ENCODE measurements around the gene PARP8. TPM values are rescaled to one million over a fixed set of nuclear protein-coding genes. Genes with fewer than 3 reads are reported as not detected.

Gene PARP8
- total RNA-seq, 2 experiments from 2014 or later, result 181 to 200 TPM

- peaks cover 3% of the 10 kb centered on the region for H3K9me3 Mint-ChIP-seq
- peaks cover 93% of the 10 kb centered on the region for H3K36me3 Mint-ChIP-seq (ENCODE audit: low read depth)
- intact Hi-C loops (cut with DNase I, micrococcal nuclease), result no loop called here
- no peak for DNase-seq
- TF ChIP-seq CTCF (IDR thresholded peaks at IDR 0.05), result no peak
- peaks cover 3% of the 10 kb centered on the region in 2 experiments for H3K9me3 ChIP-seq (ENCODE audit: control insufficient read depth in 1 of 2, insufficient read depth in 1 of 2, low read length in 2 of 2)
- no peak for ATAC-seq (ENCODE audit: poor library complexity)
- H3K36me3 ChIP-seq (ENCODE audit: insufficient read depth, low read length), result peaks cover 77% of the 10 kb centered on the region
- H3K4me3 ChIP-seq (ENCODE audit: low read length), result no peak overlapping the region
- ChIA-PET POLR2A (no interaction called here), CTCF (no interaction called here)
- no peak overlapping the region for H3K27ac Mint-ChIP-seq
- no peaks in the 10 kb centered on the region for H3K27me3 Mint-ChIP-seq
- H3K27me3 ChIP-seq (ENCODE audit: control insufficient read depth in 1 of 2, insufficient read depth in 2 of 2, low read length in 2 of 2), result no peaks in the 10 kb centered on the region
- no peak overlapping the region for H3K4me3 Mint-ChIP-seq
- H3K27ac ChIP-seq (ENCODE audit: low read depth in 1 of 2, low read length in 2 of 2), result no peak overlapping the region
- H3K4me1 ChIP-seq (ENCODE audit: insufficient read depth, low read length), result no peaks in the 10 kb centered on the region
- peaks cover 3% of the 10 kb centered on the region for H3K4me1 Mint-ChIP-seq (ENCODE audit: low read depth)
Measured at GRCh38 chr5:50798002-50798401, 131.6 kb downstream of the PARP8 start.

DNA sequence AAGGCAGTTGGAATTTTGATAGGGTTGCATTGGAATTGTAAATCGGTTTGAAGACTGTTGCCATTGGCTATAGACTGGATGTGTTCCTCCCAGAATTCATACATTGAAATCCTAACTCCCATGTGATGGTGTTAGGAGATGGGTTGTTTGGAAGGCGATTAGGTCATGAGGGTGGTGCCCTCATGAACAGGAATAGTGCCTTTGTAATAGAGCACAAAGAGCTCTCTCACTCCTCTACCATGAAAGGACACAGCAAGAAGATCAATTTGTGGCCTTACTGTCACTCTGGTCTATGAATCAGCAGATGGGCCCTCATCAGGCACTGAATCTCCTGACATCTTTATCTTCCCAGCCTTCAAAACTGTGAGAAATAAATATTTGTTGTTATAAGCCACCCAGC lies 133.2 kb downstream of the PARP8 start:
- H3K27me3 Mint-ChIP-seq, result no peaks in the 10 kb centered on the region
- H3K4me3 Mint-ChIP-seq, result no peak overlapping the region
- TF ChIP-seq CTCF (IDR thresholded peaks at IDR 0.05), result no peak
- Histone ChIP-seq H3K27ac (ENCODE audit: low read depth in 1 of 2, low read length in 2 of 2) (no peak overlapping the region), H3K27me3 (ENCODE audit: control insufficient read depth in 1 of 2, insufficient read depth in 2 of 2, low read length in 2 of 2) (no peaks in the 10 kb centered on the region), H3K36me3 (ENCODE audit: insufficient read depth, low read length) (peaks cover 78% of the 10 kb centered on the region), H3K9me3 (ENCODE audit: control insufficient read depth in 1 of 2, insufficient read depth in 1 of 2, low read length in 2 of 2) (peaks cover 3 to 7% of the 10 kb centered on the region in 2 experiments), H3K4me1 (ENCODE audit: insufficient read depth, low read length) (no peaks in the 10 kb centered on the region), H3K4me3 (ENCODE audit: low read length) (no peak overlapping the region)
- intact Hi-C loops (cut with DNase I, micrococcal nuclease), result no loop called here
- no peak for ATAC-seq (ENCODE audit: poor library complexity)
- no peak overlapping the region for H3K27ac Mint-ChIP-seq
- ChIA-PET CTCF (no interaction called here), POLR2A (no interaction called here)
- peaks cover 7% of the 10 kb centered on the region for H3K9me3 Mint-ChIP-seq
- no peak for DNase-seq
- H3K4me1 Mint-ChIP-seq (ENCODE audit: low read depth), result peaks cover 19% of the 10 kb centered on the region
- peaks cover 96% of the 10 kb centered on the region for H3K36me3 Mint-ChIP-seq (ENCODE audit: low read depth)

DNA sequence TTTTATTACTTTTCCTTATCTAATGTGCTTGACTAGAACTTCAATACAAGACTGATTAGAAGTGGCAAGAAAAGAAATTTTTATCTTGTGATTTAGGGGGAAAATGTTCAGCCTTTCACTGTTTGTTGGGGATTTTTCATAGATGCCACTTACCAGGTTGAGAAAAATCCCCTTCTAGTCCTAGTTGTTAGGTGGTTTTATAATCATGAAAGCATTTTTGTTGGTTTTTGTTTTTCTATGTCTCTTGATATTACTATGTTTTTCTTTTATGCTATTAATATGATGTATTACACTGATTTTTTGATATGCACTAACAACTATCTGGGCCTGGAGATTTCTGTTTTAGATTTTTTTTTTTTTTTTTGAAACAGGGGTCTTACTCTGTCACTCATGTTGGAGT lies 134.0 kb downstream of the PARP8 start:
- Histone ChIP-seq H3K9me3 (ENCODE audit: control insufficient read depth in 1 of 2, insufficient read depth in 1 of 2, low read length in 2 of 2) (peaks cover 3 to 7% of the 10 kb centered on the region in 2 experiments), H3K4me1 (ENCODE audit: insufficient read depth, low read length) (no peaks in the 10 kb centered on the region), H3K36me3 (ENCODE audit: insufficient read depth, low read length) (peaks cover 78% of the 10 kb centered on the region), H3K27ac (ENCODE audit: low read depth in 1 of 2, low read length in 2 of 2) (no peak overlapping the region), H3K27me3 (ENCODE audit: control insufficient read depth in 1 of 2, insufficient read depth in 2 of 2, low read length in 2 of 2) (no peaks in the 10 kb centered on the region), H3K4me3 (ENCODE audit: low read length) (no peak overlapping the region)
- intact Hi-C loops (cut with DNase I, micrococcal nuclease), result no loop called here
- Mint-ChIP-seq H3K27me3 (no peaks in the 10 kb centered on the region), H3K4me1 (ENCODE audit: low read depth) (peaks cover 25% of the 10 kb centered on the region), H3K36me3 (ENCODE audit: low read depth) (peaks cover 96% of the 10 kb centered on the region), H3K9me3 (peaks cover 7% of the 10 kb centered on the region), H3K27ac (no peak overlapping the region), H3K4me3 (no peak overlapping the region)
- TF ChIP-seq CTCF (IDR thresholded peaks at IDR 0.05), result no peak
- ChIA-PET CTCF (no interaction called here), POLR2A (no interaction called here)
- ATAC-seq (ENCODE audit: poor library complexity), result no peak
- no peak for DNase-seq

Data from CD4-positive, alpha-beta T cell (primary cell).